HG02763 (cell line): Measurements from ENCODE around the gene PLA2G5.

Experiments used
- ATAC-seq: cut with Tn5 transposase; IDR thresholded peaks from one replicate; pipeline ENCODE4 v1.9.1; 2021; ENCODE audit warnings: mild to moderate bottlenecking, moderate library complexity; ENCODE audit not compliant: unreplicated experiment

The PLA2G5 gene

DNA sequence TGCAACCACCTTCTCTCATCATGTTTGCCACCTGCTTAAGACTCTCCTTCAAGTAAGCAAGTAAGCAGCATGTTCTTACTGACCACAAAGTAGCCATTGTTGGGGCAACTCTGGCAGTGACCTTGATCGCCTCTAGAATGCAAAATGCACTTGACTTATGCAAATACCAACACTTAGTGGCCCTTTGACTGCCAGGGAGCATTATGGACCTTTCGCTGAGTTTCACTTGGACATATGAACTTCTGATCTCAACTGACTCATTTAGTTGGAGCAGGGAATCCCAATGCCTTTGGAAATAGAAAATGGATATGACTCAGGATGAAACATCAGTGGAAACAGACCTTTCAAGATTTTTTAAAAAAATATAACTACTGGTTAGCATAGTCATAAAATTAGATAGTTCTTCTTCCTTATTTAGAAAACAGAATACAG lies 6.1 kb upstream of the PLA2G5 start:
- no peak for ATAC-seq

DNA sequence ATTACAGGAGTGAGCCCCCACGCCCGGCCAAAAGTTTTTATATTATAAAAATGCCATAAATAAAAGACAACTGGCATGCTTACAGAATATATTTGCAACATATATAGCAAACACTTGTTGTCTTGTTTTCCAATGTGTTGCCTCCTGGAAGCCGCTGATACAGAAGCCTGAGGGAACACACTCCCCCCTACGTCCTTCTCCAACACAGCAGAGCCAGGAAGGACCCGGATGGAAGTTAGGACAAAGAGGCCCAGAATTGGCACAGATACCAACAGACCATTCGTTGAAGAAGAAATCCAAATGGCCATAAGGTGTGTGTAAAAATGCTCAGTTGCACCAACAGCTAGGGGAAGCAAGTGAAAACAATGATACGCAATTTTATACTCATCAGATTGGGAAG lies 1.3 kb upstream of the PLA2G5 start:
- ATAC-seq = no peak

DNA sequence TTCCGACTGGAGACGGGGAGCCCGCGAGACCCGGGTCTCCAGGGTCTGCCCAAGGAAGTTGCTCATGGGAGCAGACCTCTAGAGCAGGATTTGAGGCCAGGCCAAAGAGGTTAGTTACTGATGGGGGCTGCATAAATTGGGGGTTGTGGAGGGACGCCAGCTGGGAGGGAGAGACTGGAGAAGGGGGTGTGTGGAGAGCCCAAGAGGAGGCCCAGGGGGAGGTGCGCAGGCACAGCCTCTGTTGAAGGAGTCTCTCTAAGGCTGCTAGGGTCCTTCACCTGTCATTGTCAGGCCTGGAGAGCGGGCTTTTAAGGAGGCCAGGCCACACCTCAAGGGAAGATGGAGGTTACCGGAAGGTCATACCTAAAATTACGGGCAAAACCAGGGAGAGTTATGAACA lies 363 bp downstream of the PLA2G5 start:
- ATAC-seq = no peak

DNA sequence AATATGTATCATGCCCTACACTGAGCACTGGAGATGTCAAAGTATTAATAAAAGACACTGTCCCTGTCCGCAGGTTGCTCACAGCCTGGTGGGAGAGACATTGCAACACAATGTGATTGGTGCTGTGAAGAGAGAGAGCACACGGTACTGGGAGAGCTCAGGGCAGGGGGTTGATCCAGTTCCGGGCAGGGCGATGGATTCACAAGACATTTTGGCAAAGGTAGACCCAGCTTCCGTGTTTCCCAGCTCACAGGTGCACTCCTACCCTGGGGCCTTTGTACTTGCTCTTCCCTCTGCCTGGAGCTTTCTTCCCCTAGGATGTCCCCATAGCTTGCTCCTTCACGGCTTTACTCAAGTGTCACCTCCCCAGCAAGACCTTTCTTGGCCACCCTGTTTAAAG lies 1.4 kb downstream of the PLA2G5 start:
- no peak for ATAC-seq

DNA sequence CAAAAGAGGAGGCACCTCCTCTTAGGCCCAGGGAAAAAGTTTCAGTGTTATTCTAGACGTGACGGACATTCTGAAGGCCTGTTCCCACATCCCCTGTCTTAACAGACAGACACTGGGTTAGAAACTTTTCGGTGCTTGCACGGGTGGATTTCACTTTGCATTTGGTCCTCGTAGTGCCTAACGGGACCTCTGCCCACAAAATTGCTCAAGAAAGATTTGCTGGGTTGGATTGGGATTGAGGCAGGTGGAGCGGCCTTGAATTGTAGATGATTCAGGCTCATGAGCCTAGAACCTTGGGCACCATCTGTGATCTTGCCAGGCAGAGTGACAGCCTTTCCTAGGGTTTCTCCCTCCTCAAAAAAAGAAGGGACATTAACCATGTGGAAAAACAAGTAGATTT lies 2.8 kb downstream of the PLA2G5 start:
- ATAC-seq = no peak

DNA sequence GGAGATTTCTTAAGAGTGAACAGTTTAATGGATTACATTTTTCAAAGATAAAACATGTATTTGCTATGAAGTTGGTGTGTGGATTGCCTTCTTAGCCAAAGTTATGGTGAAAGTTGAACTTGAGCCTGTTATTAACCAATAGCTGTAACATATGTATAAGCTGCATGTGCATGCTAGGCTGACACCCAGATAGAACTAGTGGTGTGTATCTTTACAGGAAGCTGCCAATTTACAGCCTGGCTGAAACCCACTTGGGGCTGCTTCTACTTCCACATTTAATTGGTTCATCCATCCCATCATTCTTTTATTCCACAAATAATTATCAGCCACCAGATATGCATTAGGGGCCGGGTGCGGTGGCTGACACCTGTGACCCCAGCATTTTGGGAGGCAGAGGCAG lies 3.3 kb downstream of the PLA2G5 start:
- ATAC-seq = no peak

DNA sequence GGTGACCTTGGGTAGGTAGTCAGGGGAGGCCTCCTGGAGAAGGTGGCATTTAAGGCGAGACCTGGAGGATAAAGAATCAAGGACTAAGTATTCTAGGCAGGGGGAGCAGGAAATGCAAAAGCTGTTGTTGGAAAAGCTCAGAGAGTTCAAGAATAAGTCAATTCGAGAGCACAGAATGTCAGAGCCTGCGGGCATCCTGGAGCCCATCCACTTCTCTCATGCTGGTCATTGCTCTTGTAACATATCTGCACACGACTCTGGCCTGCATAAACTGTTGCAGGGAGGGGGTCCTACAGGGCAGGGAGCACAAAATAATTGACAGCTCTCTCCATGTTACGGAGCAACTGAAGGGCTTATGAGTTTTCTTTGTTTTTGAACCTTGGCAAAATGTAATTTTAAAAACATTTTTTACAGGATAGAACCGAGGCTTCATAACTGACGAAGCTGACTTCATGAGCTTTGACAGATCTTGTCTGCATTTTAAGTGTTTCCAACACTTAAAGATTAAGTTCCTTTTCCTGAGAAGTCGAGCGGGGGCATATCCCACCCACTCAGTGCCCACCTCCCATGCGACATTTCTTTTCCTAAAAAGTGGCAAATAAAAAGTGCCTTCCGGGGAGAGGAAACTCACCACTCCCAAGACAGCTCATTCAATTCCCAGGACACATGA lies 4.2 kb downstream of the PLA2G5 start:
- no peak for ATAC-seq

DNA sequence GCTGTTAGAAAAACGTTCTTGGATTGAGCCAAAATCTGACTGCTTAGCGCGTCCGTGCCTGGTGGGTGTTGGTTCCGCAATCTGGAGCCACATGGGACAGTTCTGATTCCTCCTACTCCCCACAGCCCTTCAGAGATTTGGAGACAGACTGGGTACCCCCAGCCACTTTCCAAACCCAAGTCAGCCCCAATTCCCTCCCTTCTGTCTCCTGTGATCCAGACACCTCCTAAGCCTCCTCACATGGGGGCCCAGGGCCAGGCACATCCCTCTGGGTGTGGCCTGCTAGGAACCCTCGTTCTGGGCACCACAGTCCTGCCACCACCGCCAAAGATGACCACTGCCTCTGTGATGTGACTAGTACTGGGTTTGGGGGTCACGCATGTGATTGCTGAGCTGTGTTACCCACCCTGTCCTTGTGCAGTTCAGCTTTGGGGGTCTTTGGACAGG lies 4.8 kb downstream of the PLA2G5 start:
- ATAC-seq = no peak

DNA sequence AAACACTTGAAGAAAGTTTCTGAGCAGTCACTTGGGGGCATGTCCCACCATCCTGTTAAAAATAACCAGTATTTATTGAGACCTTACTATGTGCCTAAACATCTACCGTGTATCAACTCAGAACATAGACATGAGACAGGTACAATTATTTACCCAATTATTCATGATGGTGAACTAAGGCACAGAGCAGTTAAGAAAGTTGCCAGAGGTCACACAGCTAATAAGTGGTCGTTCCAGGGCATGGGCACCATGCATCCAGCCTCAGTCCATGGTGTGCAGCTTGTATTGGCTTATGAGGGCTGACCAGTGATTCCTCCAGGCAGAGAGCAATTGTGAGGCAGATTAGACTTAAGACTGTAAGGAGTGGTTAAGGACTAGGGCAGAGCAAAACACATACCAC lies 5.4 kb downstream of the PLA2G5 start:
- no peak for ATAC-seq

DNA sequence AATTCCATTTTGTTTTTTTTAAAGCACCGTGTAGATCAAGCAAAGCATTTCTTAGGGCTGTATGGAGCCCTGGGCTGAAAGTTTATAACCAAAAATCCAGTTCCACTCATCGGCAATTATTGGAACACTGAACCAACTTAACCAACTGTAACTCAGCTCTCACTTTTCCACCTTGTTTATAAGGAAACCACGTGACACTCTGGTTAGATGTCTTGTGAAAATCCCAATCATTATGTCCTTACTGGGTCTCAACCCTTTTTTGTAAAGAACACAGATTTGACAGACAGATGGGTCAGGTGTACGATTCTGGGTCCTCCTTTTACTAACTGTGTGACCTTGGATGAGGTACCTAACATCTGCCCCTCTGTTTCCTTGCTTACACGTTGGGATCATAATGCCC lies 6.2 kb downstream of the PLA2G5 start:
- ATAC-seq = no peak

DNA sequence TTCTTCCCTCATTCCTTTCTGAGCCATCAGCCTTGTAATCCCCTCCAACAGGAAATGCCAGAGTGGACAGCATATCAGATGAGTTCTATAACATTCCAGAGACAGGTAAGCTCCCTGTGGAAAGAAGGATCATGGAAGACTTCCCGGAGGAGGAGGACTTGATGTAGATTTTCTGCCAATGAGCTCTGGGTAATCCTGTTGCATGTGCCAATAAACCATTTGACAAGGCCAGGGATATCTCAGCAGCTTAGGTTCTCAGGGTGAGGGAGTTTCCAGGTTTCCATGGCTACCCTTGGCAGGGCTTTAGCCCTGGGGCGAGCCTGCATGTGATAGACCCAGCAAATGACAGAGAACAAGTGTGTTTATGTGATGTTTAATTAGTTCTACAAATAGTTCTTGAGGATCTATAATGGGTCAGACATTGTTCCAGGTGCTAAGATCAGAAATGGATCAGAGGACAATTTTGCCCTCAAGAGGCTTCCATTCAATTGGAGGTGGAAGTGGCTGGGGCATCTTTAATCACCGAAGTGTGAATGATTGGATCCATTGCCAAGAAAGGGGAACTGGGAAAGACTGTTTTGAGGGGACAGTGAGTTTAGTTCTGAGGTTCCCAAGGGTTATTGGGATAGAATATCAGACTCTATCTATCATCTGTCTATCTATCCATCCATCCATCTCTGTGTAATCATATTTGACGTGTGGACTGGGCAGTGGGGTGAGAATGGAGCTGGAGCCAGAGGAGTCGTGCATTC lies 6.9 kb downstream of the PLA2G5 start:
- ATAC-seq = no peak

DNA sequence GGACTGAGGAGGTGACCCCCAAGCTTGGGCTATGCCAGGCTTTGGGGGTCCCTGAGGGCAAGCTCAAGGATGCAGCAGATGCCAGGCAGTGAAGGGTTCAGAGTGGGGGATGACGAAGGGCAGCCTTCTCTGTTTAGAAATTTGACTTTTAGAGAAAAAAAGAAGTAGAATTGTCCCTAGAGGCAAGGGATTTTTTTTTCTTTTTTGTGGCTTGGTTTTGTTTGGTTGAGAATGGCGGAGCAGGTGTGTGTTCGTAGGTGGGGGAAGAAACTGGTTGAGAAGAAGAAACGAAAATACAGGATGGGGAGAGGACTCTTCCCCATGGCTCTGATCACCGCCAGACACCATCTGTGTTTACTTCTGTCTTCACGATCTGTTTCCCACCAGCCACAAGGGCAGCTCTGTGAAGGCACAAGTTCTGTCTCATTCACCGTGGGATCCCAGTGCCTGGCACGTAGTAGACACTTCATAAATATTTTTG lies 8.2 kb downstream of the PLA2G5 start:
- ATAC-seq = no peak

DNA sequence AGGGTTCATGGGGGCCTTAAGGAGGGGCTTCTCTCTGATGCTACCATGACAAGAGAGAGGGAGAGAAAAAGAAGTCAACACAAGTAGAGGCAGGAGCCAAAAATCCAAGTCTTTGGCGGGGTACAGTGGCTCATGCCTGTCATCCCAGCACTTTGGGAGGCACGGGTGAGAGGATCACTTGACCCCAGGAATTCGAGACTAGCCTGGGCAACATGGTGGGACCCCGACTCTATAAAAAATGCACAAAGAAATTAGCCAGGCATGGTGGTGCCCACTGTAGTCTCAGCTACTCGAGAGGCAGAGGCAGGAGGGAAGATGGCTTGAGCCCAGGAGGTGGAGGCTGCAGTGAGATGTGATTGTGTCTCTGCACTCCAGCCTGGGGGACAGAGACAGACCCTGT lies 8.7 kb downstream of the PLA2G5 start:
- no peak for ATAC-seq

DNA sequence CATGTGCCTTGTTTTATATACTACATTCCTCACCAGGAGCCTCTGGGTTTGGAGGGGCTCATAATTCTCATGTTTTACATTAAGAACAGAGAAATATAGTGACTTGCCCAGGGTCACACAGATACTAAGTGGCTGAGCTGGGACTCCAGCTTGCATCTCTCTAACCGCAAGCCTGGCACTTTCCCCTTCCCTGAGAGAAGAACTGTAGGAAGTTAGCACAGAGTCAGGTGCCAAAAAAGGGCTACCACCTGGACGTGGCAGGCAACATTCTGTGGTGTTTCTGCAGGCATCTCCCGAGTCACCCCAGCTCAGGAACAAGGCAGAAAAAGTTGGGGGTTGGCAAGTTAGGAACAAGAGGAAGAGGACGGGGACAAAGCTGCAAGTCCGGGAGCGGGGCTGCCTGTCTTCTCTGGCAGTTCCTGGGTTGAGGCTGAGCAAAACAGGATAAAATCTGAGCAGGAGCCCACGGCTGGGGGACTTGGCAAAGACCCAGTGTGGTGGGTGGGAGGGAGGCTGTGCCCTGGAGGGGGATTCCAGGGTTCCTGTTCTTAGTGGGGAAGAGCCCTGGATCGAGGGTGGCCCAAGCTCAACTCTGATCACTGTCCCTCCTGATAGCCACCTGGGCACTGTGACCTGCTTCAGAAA lies 9.8 kb downstream of the PLA2G5 start:
- ATAC-seq = no peak

DNA sequence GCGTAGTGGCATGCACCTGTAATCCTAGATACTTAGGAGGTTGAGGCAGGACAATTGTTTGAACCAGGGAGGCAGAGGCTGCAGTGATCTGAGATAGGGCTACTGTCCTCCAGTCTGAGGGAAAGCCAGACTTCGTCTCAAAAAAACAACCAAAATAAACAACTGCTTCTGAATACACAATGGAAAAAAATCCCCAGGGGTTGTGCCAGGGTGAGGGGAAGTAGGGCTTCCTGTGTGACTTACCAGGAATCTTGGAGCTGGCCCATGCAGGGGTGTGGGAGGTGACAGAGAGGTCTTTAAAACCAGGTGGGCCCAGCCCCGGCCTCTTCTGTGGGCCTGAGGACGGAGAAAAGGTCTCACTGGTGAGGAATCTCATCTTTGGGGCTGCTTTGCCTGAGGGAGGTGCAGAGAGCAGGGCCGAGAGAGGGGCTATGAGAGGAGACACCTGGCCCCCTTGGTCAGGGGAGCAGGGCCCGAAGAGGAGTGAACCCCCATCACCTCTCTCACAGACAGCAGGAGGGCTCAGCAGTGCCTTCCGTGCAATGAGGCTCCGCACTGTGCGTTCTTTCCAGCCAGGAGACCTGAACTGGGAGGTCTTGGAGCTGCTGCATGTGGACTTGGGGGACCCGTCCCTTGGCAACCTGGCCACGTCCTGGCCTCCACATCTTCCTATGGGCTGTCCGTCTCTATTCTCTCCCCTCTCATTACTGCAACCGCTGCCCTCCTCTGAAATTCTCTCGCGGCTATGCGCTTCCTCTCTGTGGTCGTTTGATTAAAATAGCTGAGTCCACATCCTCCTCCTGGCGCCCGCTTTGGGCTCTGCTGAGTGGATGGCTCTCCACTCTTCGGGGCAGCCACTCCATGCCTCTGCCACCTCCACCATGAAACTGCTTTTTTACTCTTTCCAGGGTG lies 10.7 kb downstream of the PLA2G5 start:
- no peak for ATAC-seq

DNA sequence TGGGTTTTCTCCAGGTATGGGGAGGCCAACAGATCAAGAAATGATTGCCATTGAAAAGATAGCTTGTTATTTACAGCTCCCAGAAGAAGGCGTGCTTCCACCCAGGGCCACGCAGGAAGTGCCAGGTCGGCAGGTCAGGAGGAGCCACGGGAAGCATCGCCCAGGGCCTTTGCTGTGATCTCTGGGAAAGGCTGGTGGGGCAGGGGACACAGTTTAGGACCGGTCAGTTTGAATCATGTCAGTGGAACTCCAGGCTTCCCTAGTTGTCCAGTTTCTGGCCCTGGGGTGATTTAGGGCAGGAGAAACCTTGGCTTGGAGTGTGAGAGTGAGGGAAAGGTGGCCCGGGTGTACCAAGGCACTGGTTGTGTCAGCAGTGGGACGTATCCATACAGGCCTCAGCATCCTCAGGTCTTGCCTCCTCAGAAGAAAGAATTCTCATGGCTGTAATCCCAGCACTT lies 11.4 kb downstream of the PLA2G5 start:
- ATAC-seq = no peak

DNA sequence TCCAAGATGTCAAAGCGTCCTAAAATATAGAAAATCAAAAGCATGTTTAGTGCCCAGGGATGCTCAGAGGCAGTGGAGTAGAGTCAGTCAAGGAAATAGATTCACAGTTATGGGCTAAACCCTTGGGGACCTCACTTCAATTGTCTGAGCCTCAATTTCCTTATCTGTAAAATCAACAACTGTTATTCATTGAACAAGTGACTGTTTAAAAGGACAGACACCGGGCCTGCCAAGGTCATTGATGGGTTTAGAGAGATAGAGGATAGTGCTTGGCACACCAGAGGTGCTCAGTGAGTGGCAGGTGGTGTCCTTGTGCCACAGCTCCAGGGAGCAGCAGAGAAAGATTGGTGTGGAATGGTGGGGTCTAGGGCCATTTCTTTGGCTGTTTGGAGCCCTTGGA lies 12.8 kb downstream of the PLA2G5 start:
- no peak for ATAC-seq

DNA sequence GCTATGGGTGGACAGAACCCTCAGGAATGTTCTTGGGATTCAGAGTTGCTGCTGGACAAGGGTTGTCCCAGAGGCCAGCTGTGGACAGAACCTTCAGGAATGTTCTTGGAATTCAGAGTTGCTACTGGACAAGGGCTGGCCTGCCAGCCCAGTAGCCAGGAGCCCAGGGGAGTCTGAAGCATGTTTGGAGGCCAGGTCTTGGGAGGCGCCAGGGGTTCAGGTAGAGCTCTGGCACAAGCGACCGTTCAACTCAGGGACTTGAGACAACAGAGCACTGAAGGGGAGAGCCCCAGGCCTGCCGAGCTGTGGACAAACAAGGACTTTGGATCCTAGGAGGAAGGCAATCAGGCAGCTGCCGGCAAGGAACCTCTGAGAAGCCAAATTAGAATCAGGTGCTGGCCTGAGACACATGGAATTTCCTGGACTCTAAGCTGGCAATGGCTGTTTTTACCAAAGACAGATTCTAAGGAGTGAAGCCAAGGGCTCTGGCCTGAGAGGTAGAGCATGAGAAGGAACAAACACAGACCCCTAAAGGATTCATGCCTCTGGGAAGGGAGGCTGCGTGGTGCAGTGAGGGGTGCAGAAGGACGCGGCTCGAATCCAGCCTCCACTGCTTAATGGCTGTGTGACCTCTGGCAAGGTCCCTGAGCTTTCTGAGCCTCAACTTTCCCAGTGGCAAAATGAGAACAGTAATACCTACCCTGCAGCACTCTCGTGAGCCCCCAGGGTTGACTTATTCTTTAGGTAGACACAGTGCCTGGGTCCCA lies 13.4 kb downstream of the PLA2G5 start:
- no peak for ATAC-seq

DNA sequence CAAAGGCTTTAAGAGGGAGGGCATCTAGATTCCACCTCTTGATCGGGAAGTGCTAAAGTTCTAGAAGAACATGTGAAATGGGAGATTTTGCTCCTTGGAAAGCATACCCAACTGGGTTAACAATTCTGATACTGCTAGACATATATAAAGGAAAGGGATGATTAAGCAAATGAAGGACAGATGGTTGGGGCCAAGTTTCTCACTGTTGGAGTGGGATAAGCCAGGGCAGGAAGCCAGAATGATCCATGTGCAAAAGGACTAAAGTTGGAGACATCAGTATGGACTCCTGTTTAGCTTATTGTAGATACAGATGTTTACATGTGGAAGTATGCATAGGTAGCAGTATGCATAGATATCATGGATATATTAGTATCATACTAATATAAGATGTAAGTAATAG lies 16.8 kb downstream of the PLA2G5 start:
- ATAC-seq = no peak

DNA sequence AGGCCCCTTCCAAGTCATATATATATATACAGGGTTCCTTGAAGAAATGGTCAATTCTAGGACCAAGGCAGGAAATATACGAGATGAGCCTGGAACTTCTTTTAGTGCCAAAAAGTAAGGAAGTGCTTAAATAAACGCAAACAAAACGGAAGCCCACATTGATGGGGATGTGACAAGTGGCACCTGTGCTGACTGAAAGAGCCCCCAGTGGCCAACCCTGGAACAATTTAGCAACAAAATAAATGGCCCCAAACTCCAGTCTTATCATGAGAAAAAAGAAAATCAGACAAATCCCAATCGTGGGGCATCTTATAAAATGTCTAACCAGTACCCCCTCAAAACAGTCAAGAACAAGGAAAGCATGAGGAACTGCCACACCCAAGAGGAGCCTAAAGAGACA lies 17.7 kb downstream of the PLA2G5 start:
- ATAC-seq = no peak
